SK-N-MC (cell line): ENCODE data around the gene GNE.

Experiments
- EZH2 ChIP-seq: fragments of 200-600 bp; sonication (generic); IDR thresholded peaks from one replicate; pipeline ENCODE4 v1.6.1; 2017; ENCODE audit warnings: antibody characterized with exemption
- POLR2AphosphoS5 ChIP-seq: IDR thresholded peaks from 2 replicates; pipeline ENCODE4 v1.6.1; 2012; ENCODE audit warnings: mild to moderate bottlenecking, low read depth, low read length, borderline replicate concordance

DNA sequence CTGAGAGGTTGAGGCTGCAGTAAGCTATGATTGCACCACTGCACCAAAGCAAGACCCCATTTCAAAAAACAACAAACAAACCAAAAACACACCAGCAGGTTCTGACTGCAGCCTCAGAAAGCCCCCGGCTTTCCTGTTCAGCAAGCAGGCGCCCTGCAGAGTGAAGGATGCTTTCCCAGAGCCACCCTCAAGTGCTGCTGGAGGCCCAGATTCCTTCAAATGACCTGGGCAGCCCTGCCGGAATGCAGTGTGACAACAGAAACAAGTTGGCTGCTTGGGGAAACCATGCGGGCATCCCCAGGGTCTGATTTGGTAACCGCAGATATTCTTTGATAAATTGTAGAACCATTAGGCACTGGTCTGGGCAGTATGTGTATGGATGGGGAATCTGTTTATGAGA lies 35.7 kb upstream of the GNE start:
- TF ChIP-seq POLR2AphosphoS5 (no peak), EZH2 (no peak)
